Raji (cell line): ENCODE data around the gene PPP2R2C.

Source experiments
- POLR2A ChIP-seq: IDR thresholded peaks from 2 replicates; pipeline ENCODE4 v1.6.1; 2011; ENCODE audit warnings: low read depth, low read length, control low read depth; ENCODE audit not compliant: insufficient read depth

PPP2R2C gene

GRCh38 chr4:6414578-6414977 is 57.8 kb downstream of the PPP2R2C start:
- TF ChIP-seq POLR2A: no peak

DNA sequence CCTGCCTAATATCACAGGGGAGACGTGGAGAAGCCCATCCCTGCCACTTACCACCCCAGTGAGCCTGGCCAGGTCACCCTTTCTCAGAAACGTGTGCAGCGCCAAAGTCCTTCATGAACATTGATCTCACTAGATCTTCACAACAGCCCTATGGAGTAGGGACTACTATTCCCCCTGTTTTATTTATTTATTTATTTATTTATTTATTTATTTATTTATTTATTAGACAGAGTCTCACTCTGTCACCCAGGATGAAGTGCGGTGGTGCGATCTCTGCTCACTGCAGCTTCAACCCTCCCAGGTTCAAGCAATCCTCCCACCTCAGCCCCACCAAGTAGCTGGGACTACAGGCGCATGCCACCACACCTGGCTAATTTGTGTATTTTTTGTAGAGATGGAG is 61.8 kb downstream of the PPP2R2C start:
- TF ChIP-seq POLR2A: no peak

GRCh38 chr4:6410068-6410467 is 62.3 kb downstream of the PPP2R2C start:
- TF ChIP-seq POLR2A: no peak

- TF ChIP-seq POLR2A: no peak
Measured at GRCh38 chr4:6409381-6409780, 63.0 kb downstream of the PPP2R2C start.

- TF ChIP-seq POLR2A: no peak
Measured at GRCh38 chr4:6408263-6408662, 64.2 kb downstream of the PPP2R2C start.

- no peak for TF ChIP-seq POLR2A
Measured at GRCh38 chr4:6405397-6405706, 67.1 kb downstream of the PPP2R2C start.

DNA sequence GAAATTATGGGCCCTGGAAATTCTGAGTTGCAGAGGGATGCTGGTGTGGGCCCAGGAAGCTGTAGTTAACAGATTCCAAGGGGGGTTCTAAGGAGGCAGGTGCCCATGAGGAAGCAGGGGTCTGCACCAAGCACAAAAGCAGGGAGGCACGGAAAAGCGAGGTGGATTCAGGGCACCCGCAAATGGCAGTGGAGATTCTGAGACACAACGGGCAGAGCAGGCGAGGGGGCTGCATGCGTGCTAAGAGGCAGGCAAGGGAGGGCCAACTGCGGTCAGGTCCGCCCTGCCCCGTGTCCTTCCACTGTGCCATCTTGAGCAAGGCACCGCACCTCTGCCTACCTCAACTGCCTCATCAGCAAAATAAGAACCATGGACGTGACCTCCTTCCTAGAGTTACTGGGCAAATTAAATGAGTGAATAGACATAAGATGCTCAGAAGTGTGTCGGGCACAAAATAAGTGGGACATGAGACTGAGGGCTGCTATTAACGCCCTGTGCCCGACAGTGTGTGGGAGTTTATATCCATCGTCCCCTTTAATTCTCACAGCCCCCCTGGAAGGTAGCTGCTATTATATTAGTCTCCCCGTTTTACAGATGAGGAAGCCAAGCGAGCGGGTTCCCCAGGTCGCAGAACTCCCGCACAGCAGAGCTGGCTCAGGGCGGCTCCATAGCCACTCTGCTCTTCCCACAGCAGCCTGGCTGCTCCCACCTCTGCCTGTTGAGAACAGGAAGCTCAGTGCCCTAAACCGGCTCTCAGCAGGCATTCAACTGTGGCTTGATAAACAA is 67.6 kb downstream of the PPP2R2C start:
- no peak for TF ChIP-seq POLR2A

GRCh38 chr4:6403400-6403685 is 69.1 kb downstream of the PPP2R2C start:
- TF ChIP-seq POLR2A: no peak

DNA sequence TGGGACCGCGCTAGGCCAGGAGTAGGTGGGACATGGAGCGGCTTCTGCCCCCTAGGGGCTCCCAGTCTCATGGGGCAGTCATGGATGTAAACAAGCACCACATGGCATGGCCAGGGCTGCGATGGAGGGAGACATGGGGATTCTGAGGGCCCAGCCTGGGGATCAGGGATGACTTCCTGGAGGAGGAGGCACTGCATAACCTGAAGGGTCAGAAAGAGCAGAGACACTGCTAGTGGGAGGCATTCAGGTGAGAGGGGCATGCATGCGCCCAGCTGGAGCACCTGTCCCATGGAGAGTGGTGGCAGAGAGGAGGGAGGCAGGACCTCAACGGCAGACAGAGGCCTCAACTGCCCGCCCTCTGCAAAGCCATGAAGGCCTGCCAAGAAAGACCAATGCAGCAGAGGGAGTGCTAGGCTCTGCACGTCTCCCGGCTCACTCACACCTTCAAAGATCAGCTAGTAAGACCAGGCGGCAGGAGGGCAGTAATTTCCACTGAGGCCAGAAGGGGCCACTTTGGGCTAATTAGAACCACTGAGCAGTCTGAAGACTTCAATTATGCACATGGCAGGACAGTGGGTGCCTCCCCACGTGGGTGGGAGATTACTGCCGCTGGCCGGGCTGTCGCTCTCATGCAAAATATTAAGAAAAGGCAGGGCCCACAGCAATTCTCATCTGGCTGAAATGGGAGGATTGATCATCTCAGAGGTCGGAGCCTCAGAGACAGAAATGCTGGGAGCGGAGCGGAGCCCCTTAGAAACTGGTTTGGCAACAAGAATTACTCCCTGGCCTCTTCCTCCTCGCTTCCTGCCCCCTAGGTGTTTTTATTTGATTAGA is 69.6 kb downstream of the PPP2R2C start:
- TF ChIP-seq POLR2A: no peak

GRCh38 chr4:6401797-6402196 is 70.6 kb downstream of the PPP2R2C start:
- no peak for TF ChIP-seq POLR2A

- TF ChIP-seq POLR2A: no peak
Measured at GRCh38 chr4:6396696-6397236, 75.6 kb downstream of the PPP2R2C start.

DNA sequence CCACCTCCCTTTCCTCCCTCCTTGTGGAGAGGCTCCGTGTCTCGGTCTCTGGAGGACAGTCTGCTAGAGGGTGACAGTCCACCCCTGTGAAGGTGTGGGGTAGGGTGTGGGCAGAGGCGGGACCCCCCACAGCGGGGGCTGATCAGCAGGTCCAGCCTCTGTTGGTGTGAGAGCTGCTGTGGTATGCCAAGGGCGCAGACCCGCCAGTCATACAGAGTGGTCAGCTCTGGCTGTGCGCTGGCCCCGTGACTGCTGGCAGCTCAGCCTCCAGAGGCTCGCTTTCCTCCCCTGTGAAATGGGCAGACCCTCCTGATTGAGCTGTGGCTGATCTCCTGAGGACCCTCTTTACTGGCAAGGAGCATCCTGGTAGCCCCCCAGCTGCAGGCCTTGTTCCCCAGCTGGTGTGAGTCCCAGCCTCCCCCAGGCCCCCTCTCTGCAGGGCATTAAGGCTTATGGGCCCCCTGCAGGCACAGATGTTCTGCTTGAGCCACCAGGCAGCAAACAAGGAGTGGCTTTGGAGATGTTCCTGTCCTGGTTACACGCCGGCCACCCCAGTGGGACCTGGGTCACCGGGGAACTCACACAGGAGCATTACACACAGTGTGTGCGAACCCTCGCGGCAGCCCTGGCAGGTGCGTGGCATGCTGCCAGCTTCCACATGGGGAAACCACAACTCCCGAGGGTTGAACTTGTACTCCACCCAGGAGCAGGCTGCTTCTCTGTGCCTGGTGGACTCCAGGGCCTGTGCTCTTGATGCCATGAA is 76.8 kb downstream of the PPP2R2C start:
- TF ChIP-seq POLR2A: no peak

GRCh38 chr4:6394671-6395081 is 77.7 kb downstream of the PPP2R2C start:
- no peak for TF ChIP-seq POLR2A

DNA sequence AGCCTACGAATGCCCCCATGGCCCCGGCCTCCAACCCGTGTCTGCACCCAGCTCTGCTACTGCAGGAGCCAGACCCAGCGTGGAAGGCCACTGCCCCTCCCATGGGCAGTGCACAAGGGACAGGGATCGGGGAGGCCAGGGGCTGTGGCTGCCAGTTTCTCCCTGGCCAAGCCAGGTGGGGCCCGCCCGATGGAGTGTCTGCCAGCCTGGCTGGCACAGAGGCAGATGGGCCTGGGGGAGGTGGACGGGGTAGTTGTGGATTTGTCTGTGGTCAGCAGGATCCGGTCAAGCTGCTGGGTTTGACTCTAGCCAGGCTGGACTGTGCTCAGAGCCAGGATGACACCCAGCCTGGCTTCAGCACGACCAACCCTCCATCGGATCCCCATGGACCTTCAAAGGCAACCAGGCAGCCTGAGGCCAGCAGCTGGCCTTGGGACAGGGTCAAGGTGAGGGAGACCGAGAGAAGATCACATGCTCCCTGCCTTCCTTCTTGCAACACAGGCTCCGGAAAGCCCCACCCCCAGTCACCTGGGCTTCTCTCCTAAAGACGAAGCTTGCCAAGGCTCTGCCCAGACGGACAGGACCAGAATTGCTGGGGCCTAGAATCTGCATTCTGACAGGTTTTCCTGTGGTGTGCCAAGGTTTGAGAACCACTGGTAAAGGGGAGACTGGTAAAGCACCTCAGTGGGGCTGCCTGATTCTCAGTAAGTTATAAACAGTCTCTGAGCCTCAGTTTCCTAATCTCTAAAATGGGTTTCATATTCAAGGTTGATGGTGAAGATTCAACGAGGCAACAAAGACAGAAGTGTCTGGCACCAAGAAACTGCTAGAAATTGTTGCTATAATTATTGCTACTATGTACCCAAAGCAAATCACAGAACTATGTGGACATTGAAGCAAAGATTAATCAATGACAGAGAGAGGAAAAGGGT is 78.6 kb downstream of the PPP2R2C start:
- TF ChIP-seq POLR2A: no peak

DNA sequence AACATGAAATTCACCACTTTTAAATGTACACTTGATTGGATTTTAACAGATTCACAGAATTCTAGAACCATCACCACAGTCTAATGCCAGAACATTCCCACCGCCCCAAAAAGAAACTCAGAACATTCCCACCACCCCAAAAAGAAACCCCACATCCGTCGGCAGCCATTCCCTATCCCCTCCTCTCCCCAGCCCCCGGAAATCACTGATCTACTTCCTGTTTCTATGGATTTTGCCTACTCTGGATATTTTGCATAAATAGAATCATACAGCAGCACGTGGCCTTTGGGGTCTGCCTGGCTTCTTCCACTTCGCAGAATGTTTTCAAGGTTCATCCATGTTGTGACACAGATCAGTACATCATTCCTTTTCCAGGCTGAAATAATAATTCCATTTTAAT is 79.3 kb downstream of the PPP2R2C start:
- no peak for TF ChIP-seq POLR2A

GRCh38 chr4:6392407-6392806 is 80.0 kb downstream of the PPP2R2C start:
- no peak for TF ChIP-seq POLR2A
